Myometrial cell (primary cell): ENCODE measurements around the gene PSAPL1. TPM values are rescaled to one million over a fixed set of nuclear protein-coding genes. Genes with fewer than 3 reads are reported as not detected.

ENCODE experiments used
- total RNA-seq: library from RNA; depleted of rRNA; stranded (reverse); fragments of >200 nt; gene quantifications from 2 replicates; pipeline ENCODE4 v1.2.3, GENCODE V29; 2015

Gene PSAPL1
- not detected in 2 replicates for total RNA-seq

DNA sequence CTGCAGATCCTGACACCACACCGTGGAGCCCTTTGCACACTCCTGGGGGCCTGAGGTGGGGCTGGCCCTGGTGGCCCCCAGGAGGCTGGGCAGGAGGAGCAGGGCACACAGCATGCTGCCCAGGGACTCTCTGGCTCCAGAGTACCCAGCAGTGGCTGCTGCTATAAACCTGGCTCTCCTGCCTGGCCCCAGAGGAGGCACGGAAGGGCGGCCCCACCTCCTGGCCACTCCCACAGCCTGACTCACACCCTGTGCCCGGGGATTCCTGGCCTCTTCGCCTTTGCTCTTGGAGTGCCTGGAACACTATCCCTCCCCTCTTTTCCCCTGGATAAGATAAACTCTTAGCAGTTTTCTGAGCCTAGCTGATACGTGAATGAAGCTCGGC lies at the start of gene PSAPL1:
Gene PSAPL1 (minus strand): TSS at position 165 of the 385 bp plus-strand sequence. CDS start 51 bp downstream, at position 114.

Other genes starting within 250 kb of the PSAPL1 start
- 1.2 TPM in 1 of 2 replicates, not detected in the other for gene SORCS2, start 242.4 kb downstream of the PSAPL1 start, total RNA-seq